Type B pancreatic cell (in vitro differentiated cells): ENCODE results near the gene METTL8. TPM values are rescaled to one million over a fixed set of nuclear protein-coding genes. Genes with fewer than 3 reads are reported as not detected.

Experiments used
- DNase-seq: peaks from one replicate; pipeline ENCODE4 v3.0.0; 2021; ENCODE audit warnings: mixed read lengths; ENCODE audit not compliant: unreplicated experiment; ENCODE audit errors: extremely low spot score
- H3K27ac Mint-ChIP-seq: 2 replicates; pipeline ENCODE4 v1.8.0; 2021; ENCODE audit warnings: mild to moderate bottlenecking, mixed read lengths
- H3K27me3 Mint-ChIP-seq: 2 replicates; pipeline ENCODE4 v1.8.0; 2021; ENCODE audit warnings: mixed read lengths
- H3K36me3 Mint-ChIP-seq: 2 replicates; pipeline ENCODE4 v1.8.0; 2021; ENCODE audit warnings: mixed read lengths
- H3K4me1 Mint-ChIP-seq: one replicate; pipeline ENCODE4 v1.8.0; 2021; ENCODE audit warnings: mixed read lengths; ENCODE audit not compliant: unreplicated experiment
- H3K4me3 Mint-ChIP-seq: 2 replicates; pipeline ENCODE4 v1.8.0; 2021; ENCODE audit warnings: mild to moderate bottlenecking, mixed read lengths
- H3K9me3 Mint-ChIP-seq: 2 replicates; pipeline ENCODE4 v1.8.0; 2021; ENCODE audit warnings: mixed read lengths
- long read RNA-seq: library from polyadenylated mRNA; unstranded; transcript quantifications from one replicate; pipeline ENCODE4 v2.0.0, GENCODE V29; 2020
- total RNA-seq: library from RNA; stranded (reverse); gene quantifications from 2 replicates; pipeline ENCODE4 v1.2.1, GENCODE V29; 2021; ENCODE audit warnings: low replicate concordance
- TF ChIP-seq, protein P1 (sequence below): fragments of 200-600 bp; sonication (generic); conservative IDR thresholded peaks from 2 replicates; pipeline ENCODE4 v1.5.0; 2021; ENCODE audit warnings: antibody characterized with exemption, mild to moderate bottlenecking

METTL8 gene
- 26.5 and 30.4 TPM in 2 replicates for total RNA-seq
- long read RNA-seq, full-length matches to known transcripts, result 36 of 83 reads
- long read RNA-seq, partial matches to known transcripts, result 2 of 83 reads
- long read RNA-seq, other reads (novel, unspliced or antisense), result 45 of 83 reads

- peak within 1 kb of the TSS; percentile 95 for H3K4me3 Mint-ChIP-seq
These were observed at the start of gene METTL8 for GRCh38 chr2:171433763-171434012. Gene METTL8, minus strand, starts transcription at chr2:171433990. Its CDS starts 41,805 bp downstream, at chr2:171392185.

GRCh38 chr2:171482877-171483276 is 49.1 kb upstream of the METTL8 start:
- peaks cover 17% of the 10 kb centered on the region for H3K36me3 Mint-ChIP-seq
- H3K27me3 Mint-ChIP-seq, result no peaks in the 10 kb centered on the region
- no peak overlapping the region for H3K27ac Mint-ChIP-seq
- H3K9me3 Mint-ChIP-seq, result no peaks in the 10 kb centered on the region
- DNase-seq, result no peak
- TF ChIP-seq, protein P1, sequence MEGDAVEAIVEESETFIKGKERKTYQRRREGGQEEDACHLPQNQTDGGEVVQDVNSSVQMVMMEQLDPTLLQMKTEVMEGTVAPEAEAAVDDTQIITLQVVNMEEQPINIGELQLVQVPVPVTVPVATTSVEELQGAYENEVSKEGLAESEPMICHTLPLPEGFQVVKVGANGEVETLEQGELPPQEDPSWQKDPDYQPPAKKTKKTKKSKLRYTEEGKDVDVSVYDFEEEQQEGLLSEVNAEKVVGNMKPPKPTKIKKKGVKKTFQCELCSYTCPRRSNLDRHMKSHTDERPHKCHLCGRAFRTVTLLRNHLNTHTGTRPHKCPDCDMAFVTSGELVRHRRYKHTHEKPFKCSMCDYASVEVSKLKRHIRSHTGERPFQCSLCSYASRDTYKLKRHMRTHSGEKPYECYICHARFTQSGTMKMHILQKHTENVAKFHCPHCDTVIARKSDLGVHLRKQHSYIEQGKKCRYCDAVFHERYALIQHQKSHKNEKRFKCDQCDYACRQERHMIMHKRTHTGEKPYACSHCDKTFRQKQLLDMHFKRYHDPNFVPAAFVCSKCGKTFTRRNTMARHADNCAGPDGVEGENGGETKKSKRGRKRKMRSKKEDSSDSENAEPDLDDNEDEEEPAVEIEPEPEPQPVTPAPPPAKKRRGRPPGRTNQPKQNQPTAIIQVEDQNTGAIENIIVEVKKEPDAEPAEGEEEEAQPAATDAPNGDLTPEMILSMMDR, result no peak
- H3K4me3 Mint-ChIP-seq, result no peak overlapping the region
- no peaks in the 10 kb centered on the region for H3K4me1 Mint-ChIP-seq

More at GRCh38 chr2:171433763-171434012, at the start of gene METTL8:
- Mint-ChIP-seq H3K36me3 (peaks cover 28% of the 10 kb centered on the region), H3K27me3 (no peaks in the 10 kb centered on the region), H3K4me1 (peaks cover 23% of the 10 kb centered on the region), H3K27ac (peak within 1 kb of the TSS; percentile 97), H3K9me3 (no peaks in the 10 kb centered on the region)
- DNase-seq, result no peak
- TF ChIP-seq, protein P1, result peak; percentile 56

DNA sequence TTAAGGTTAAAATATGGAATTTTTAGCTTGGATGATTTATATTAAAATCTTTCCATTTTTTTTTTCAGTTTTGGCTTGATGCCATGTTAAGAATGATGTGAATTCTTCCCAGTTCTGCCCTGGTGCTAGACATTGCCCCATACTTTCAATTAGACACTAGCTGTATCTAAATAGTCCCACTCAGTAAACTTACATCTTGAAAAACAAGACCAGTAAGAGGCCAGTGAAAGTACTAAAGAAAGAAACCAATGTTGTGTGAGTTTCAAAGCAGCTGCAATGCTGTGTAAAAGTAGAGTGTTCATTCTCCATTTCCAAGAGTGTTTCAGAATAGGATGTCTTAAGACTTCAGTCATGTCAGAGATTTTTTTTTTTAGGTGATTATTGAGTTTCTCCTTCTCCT is 48.5 kb upstream of the METTL8 start:
- Mint-ChIP-seq H3K27ac (no peak overlapping the region), H3K36me3 (peaks cover 17% of the 10 kb centered on the region), H3K9me3 (no peaks in the 10 kb centered on the region), H3K4me3 (no peak overlapping the region), H3K27me3 (no peaks in the 10 kb centered on the region), H3K4me1 (no peaks in the 10 kb centered on the region)
- TF ChIP-seq, protein P1, result no peak
- no peak for DNase-seq

- H3K36me3 Mint-ChIP-seq, result peaks cover 17% of the 10 kb centered on the region
- H3K9me3 Mint-ChIP-seq, result no peaks in the 10 kb centered on the region
- H3K27me3 Mint-ChIP-seq, result no peaks in the 10 kb centered on the region
- H3K4me1 Mint-ChIP-seq, result no peaks in the 10 kb centered on the region
- no peak for DNase-seq
- no peak overlapping the region for H3K4me3 Mint-ChIP-seq
- no peak overlapping the region for H3K27ac Mint-ChIP-seq
- TF ChIP-seq, protein P1, result no peak
These were observed 47.1 kb upstream of the METTL8 start for GRCh38 chr2:171480908-171481307.

DNA sequence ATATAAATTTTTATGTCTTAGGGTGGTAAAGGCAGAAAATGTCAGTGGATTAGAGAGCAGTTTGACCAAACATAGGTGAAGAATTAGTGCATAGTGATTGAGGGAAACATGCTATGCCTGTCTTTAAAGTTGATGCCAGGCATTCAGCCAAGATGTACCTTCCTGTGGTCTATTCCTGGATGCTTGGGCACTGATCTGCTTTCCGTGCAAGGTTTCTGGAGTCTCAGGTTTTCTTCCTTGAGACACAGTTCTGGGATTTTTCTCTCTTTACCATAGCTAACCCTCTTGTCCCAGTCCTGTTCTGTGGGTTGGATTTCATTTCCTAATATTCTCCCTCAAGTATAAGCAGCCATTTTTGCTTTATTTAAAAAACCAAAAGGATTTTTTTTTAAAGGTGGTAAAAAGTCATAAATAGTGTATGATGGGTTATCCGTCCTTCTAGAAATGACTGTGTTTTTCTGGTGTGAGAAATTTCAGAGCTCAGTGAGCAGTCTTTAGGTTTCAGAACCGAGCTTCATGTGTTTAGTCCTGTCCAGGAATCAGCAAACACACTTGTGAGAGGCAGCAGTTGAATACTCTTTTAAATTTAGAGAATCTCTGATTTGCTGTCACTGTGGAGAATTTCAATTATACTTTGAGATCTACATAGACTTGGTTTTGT is 45.5 kb upstream of the METTL8 start:
- H3K27me3 Mint-ChIP-seq, result no peaks in the 10 kb centered on the region

More for the DNA sequence above, 45.5 kb upstream of the METTL8 start:
- Mint-ChIP-seq H3K9me3 (no peaks in the 10 kb centered on the region), H3K27ac (no peak overlapping the region), H3K4me3 (no peak overlapping the region), H3K4me1 (no peaks in the 10 kb centered on the region), H3K36me3 (peaks cover 21% of the 10 kb centered on the region)
- TF ChIP-seq, protein P1, result no peak
- no peak for DNase-seq
